IgD-negative memory B cell (primary cell): ENCODE results near the gene SORBS1. TPM values are rescaled to one million over a fixed set of nuclear protein-coding genes. Genes with fewer than 3 reads are reported as not detected.

ENCODE experiments used
- H3K27ac Mint-ChIP-seq, 3 donors: one replicate each; pipeline ENCODE4 v1.8.0; 2020 to 2022; ENCODE audit warnings: mild to moderate bottlenecking in 3 of 3, mixed read lengths in 3 of 3, moderate library complexity in 1 of 3
- H3K27me3 Mint-ChIP-seq: one replicate; pipeline ENCODE4 v1.8.0; 2021; ENCODE audit warnings: mixed read lengths
- H3K36me3 Mint-ChIP-seq: one replicate; pipeline ENCODE4 v1.8.0; 2020; ENCODE audit warnings: mild to moderate bottlenecking, mixed read lengths
- H3K4me1 Mint-ChIP-seq, 3 donors: one replicate each; pipeline ENCODE4 v1.8.0; 2020 to 2022; ENCODE audit warnings: mixed read lengths in 3 of 3, mild to moderate bottlenecking in 1 of 3
- H3K4me3 Mint-ChIP-seq, 4 donors: one replicate each; pipeline ENCODE4 v1.8.0; 2020 to 2022; ENCODE audit warnings: mild to moderate bottlenecking in 4 of 4, mixed read lengths in 4 of 4, moderate library complexity in 3 of 4
- H3K9me3 Mint-ChIP-seq, 3 donors: one replicate each; pipeline ENCODE4 v1.8.0; 2020 to 2021; ENCODE audit warnings: mixed read lengths in 3 of 3, mild to moderate bottlenecking in 1 of 3
- polyA plus RNA-seq: library from polyadenylated mRNA; unstranded; fragments of 300-500 nt; fragmentation: Illumina TruSeq; gene quantifications from one replicate; pipeline ENCODE4 v1.2.3, GENCODE V29; 2021

The SORBS1 gene
- polyA plus RNA-seq, 1 donor from 2014 or later: 0.41 TPM

- H3K27me3 Mint-ChIP-seq: peaks cover 3% of the 10 kb centered on the region
- H3K36me3 Mint-ChIP-seq: no peaks in the 10 kb centered on the region
- no peak overlapping the region for H3K27ac Mint-ChIP-seq
- H3K4me3 Mint-ChIP-seq: no peak overlapping the region
- H3K4me1 Mint-ChIP-seq: peaks cover 0 to 3% (median 0%) of the 10 kb centered on the region in 3 donors
- peaks cover 0 to 2% (median 0%) of the 10 kb centered on the region in 3 donors for H3K9me3 Mint-ChIP-seq
Measured at GRCh38 chr10:95346715-95347401, 214.3 kb downstream of the SORBS1 start.

DNA sequence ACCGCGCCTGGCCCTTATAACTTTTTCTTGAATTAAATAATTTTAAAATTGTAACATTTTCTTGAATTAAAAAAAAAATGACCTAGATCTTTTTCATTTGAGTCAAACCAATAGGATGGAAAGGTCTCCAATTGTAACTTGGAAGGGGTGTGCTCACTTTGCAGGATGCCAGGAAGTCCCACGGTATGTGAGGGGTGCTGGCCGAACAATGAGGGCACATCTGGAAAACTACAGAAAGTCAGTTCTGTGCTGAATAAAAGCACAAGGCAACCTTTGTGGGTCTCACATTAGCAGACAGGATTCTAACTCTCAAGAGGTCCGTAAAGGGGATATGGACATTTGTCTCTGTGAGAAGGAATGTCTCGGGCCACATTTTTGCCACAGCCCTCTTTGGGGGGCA, 217.6 kb downstream of the SORBS1 start:
- Mint-ChIP-seq H3K4me3 (no peak overlapping the region), H3K27me3 (peaks cover 3% of the 10 kb centered on the region), H3K36me3 (no peaks in the 10 kb centered on the region), H3K9me3 (no peaks in the 10 kb centered on the region), H3K4me1 (peaks cover 0 to 3% (median 0%) of the 10 kb centered on the region in 3 donors), H3K27ac (no peak overlapping the region)

DNA sequence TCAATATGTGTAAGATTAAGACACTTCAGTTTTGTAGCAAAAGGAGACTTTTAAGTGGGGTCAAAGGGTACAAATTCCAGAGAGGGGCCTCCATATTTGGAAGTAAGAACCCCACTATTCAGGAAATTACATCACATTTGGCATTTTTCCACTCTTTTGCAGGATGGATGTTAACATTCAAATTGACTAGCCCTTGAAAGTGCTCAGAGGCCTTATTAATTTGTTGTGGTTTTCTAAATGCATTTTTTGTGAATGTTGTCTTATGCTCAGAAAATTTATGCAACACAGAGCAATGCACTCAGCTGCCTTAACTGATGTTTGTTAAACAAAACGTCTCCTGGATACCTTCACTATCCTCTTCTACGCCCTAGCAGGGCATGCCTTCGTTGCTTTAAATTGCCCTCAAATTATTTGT, 219.4 kb downstream of the SORBS1 start:
- no peaks in the 10 kb centered on the region for H3K9me3 Mint-ChIP-seq
- no peak overlapping the region for H3K27ac Mint-ChIP-seq
- H3K4me3 Mint-ChIP-seq: no peak overlapping the region
- H3K36me3 Mint-ChIP-seq: no peaks in the 10 kb centered on the region
- peaks cover under 1% of the 10 kb centered on the region for H3K27me3 Mint-ChIP-seq
- H3K4me1 Mint-ChIP-seq: peaks cover 0 to 1% (median 0%) of the 10 kb centered on the region in 3 donors

DNA sequence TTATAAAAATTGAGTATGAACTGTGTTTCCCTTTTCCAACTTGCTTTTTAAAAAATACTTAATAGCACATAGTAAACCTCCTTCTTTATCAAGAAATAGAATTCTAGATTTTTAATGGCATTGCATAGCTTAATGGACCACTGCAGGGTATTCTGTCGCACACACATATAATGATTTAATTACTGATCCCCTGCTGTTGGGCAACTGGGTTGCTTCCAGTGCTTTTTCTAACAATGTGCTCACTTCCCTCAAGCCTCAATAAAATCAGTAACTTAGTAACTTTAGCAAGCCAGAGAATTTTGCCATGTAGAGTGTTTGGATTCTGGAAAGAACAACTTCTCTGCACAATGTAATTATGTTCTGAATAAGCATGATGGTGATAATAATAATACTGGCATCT, 221.3 kb downstream of the SORBS1 start:
- Mint-ChIP-seq H3K4me1 (peaks cover 0 to 1% (median 0%) of the 10 kb centered on the region in 3 donors), H3K4me3 (no peak overlapping the region), H3K27ac (no peak overlapping the region), H3K36me3 (no peaks in the 10 kb centered on the region), H3K27me3 (no peaks in the 10 kb centered on the region), H3K9me3 (no peaks in the 10 kb centered on the region)

DNA sequence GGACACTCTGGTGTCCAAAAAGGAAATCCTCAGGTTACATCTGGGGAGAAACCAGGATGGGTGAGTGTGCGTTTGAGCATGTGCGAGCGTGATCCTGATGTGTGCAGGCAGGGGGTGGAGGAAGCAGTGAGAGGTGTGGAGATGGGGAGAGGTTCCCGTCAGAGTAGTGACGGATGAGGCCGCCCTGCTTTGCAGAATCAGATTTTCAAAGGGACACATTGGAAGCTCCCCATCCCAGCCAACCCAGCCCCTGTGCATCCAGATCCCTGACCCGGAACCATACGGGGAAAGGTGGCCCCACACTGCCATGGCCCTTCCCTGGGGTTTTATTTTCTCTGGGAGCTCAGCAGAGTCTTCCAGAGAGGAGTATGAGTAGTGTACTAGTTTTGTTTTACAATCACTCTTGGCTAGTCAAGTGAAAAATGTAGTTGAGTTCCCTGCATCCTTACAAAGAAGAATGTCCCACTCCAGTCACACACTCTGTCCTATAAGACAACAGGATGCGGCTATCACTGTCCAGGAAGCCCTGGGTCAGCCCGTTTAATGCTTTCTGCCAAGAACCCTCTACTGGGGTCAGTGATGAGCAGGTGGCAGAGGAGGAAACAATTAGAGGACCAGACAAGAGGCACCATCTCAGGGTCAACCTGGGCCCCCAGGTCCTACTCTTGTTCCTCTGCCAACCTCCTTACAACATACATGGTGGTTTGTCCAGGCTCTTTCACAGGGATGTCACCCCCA, 223.6 kb downstream of the SORBS1 start:
- H3K27me3 Mint-ChIP-seq: no peaks in the 10 kb centered on the region
- peak overlapping the region in 1 of 3 donors; percentile 0 for H3K27ac Mint-ChIP-seq
- no peaks in the 10 kb centered on the region for H3K9me3 Mint-ChIP-seq
- no peaks in the 10 kb centered on the region for H3K36me3 Mint-ChIP-seq
- H3K4me1 Mint-ChIP-seq: peaks cover 0 to 1% (median 0%) of the 10 kb centered on the region in 3 donors
- H3K4me3 Mint-ChIP-seq: no peak overlapping the region

DNA sequence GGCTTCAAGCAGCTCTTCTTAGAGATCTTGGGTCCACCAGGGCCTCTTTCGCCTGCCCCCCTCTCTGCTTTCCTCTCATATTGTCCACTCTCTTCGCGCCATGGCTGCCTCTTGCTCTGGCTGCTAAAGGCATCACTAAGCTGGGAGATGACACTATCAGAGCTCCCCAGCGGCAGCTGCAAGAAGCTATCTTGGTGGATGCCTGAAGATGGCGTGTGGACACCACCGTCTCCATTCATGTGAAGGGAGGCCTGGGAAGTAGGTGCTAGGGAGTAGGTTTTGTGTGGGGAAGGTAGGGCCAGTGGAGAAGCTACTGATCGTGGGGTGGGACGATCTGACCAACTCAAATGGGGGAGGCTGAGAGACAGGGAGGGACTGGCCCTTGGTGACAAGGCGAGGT, 224.5 kb downstream of the SORBS1 start:
- no peaks in the 10 kb centered on the region for H3K27me3 Mint-ChIP-seq
- H3K36me3 Mint-ChIP-seq: no peaks in the 10 kb centered on the region
- H3K4me1 Mint-ChIP-seq: peaks cover 0 to 1% (median 0%) of the 10 kb centered on the region in 3 donors
- no peak overlapping the region for H3K27ac Mint-ChIP-seq
- H3K4me3 Mint-ChIP-seq: no peak overlapping the region
- H3K9me3 Mint-ChIP-seq: no peaks in the 10 kb centered on the region

DNA sequence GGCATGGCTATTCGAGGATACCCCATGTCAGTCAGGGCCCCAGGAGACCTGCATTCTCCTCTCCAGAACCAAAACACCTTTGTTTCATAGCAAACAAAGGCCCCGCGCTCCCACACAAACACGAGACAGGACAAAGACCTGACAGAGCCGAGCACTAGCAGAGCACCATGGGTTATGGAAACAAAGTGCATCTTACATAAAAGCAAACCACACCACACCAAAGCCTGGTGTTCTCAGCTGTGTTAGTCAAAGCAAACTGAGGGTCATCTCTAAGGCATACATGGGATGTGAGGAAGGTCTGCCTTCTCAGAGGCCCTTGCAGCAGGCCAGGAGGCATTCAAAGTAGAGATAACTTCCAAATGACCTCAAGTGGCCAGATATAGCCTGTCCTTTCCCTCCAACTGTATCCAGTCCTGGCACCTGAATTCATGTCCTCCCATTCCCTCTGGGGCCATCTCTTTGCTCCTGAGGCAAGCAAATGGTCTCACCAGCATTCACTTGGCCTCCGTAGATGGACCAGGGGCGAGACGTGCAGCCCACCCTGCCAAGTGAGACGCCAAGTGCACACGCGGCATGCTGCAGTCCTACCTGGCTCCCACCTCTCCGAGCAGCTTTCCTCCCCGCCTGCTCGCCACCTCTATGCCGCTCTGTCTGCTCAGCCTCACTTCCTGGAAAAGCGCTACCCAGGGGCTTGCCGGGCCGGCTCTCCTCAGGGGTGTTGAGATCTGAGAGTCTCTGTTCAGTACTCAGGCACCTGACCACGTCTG, 225.1 kb downstream of the SORBS1 start:
- Mint-ChIP-seq H3K9me3 (no peaks in the 10 kb centered on the region), H3K27me3 (no peaks in the 10 kb centered on the region), H3K4me1 (peaks cover 0 to 3% (median 0%) of the 10 kb centered on the region in 3 donors), H3K36me3 (no peaks in the 10 kb centered on the region), H3K4me3 (no peak overlapping the region), H3K27ac (no peak overlapping the region)

DNA sequence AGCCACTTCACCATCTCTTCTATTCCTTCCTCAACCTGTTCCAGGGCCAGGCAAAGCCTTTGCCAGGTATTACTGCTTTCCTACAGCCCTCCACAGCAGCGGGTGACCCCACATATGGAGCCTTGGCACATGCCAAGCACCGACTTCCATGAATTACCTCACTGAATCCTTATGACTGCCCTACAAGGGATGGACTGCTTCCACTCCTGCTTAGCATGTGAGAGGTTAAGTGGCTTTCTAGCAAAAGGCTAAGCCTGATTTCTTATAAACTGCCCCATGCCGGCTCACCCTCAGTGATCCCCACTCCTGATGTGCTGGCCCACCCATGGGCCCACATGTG, 226.4 kb downstream of the SORBS1 start:
- Mint-ChIP-seq H3K27me3 (no peaks in the 10 kb centered on the region), H3K4me1 (peaks cover 0 to 3% (median 0%) of the 10 kb centered on the region in 3 donors), H3K9me3 (no peaks in the 10 kb centered on the region), H3K4me3 (no peak overlapping the region), H3K27ac (no peak overlapping the region), H3K36me3 (no peaks in the 10 kb centered on the region)

GRCh38 chr10:95333997-95334804, 227.0 kb downstream of the SORBS1 start:
- H3K27ac Mint-ChIP-seq: no peak overlapping the region
- H3K27me3 Mint-ChIP-seq: no peaks in the 10 kb centered on the region
- no peaks in the 10 kb centered on the region for H3K9me3 Mint-ChIP-seq
- no peaks in the 10 kb centered on the region for H3K36me3 Mint-ChIP-seq
- H3K4me1 Mint-ChIP-seq: peaks cover 0 to 3% (median 0%) of the 10 kb centered on the region in 3 donors
- H3K4me3 Mint-ChIP-seq: no peak overlapping the region

GRCh38 chr10:95332666-95333249, 228.4 kb downstream of the SORBS1 start:
- H3K9me3 Mint-ChIP-seq: no peaks in the 10 kb centered on the region
- H3K27ac Mint-ChIP-seq: no peak overlapping the region
- H3K4me1 Mint-ChIP-seq: peaks cover 0 to 5% (median 0%) of the 10 kb centered on the region in 3 donors
- no peaks in the 10 kb centered on the region for H3K36me3 Mint-ChIP-seq
- no peaks in the 10 kb centered on the region for H3K27me3 Mint-ChIP-seq
- no peak overlapping the region for H3K4me3 Mint-ChIP-seq

GRCh38 chr10:95331596-95332130, 229.5 kb downstream of the SORBS1 start:
- no peaks in the 10 kb centered on the region for H3K36me3 Mint-ChIP-seq
- H3K9me3 Mint-ChIP-seq: no peaks in the 10 kb centered on the region
- peaks cover 3% of the 10 kb centered on the region for H3K27me3 Mint-ChIP-seq
- H3K4me1 Mint-ChIP-seq: peaks cover 0 to 4% (median 0%) of the 10 kb centered on the region in 3 donors
- no peak overlapping the region for H3K4me3 Mint-ChIP-seq
- no peak overlapping the region for H3K27ac Mint-ChIP-seq

GRCh38 chr10:95330966-95331453, 230.2 kb downstream of the SORBS1 start:
- H3K9me3 Mint-ChIP-seq: no peaks in the 10 kb centered on the region

DNA sequence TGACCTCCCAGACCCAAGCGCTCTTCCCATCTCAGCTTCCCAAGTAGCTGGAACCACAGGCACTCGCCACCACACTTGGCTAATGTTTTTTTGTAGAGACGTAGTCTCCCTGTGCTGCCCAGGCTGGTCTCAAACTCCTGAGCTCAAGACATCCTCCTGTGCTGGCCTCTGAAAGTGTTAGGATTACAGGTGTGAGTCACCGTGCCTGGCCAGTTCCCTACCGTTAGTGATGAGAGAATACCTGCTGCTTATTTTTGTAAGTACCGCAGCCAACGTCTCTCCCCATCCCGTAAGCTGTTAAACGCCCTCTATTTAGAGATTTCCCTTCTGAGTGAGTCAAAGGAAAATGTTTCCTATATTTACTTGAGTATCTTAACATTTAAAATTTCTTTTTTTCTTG, 231.9 kb downstream of the SORBS1 start:
- H3K4me3 Mint-ChIP-seq: no peak overlapping the region
- no peak overlapping the region for H3K27ac Mint-ChIP-seq
- peaks cover 0 to 4% (median 0%) of the 10 kb centered on the region in 3 donors for H3K4me1 Mint-ChIP-seq
- no peaks in the 10 kb centered on the region for H3K9me3 Mint-ChIP-seq
- H3K36me3 Mint-ChIP-seq: no peaks in the 10 kb centered on the region
- H3K27me3 Mint-ChIP-seq: peaks cover 3% of the 10 kb centered on the region

More at GRCh38 chr10:95330966-95331453, 230.2 kb downstream of the SORBS1 start:
- peaks cover 3% of the 10 kb centered on the region for H3K27me3 Mint-ChIP-seq
- peaks cover 0 to 4% (median 0%) of the 10 kb centered on the region in 3 donors for H3K4me1 Mint-ChIP-seq
- peak overlapping the region in 1 of 3 donors; percentile 41 for H3K27ac Mint-ChIP-seq
- no peak overlapping the region for H3K4me3 Mint-ChIP-seq
- no peaks in the 10 kb centered on the region for H3K36me3 Mint-ChIP-seq

GRCh38 chr10:95328013-95328412, 233.2 kb downstream of the SORBS1 start:
- Mint-ChIP-seq H3K27ac (peak overlapping the region in 1 of 3 donors; percentile 40), H3K36me3 (no peaks in the 10 kb centered on the region), H3K9me3 (no peaks in the 10 kb centered on the region)

More at GRCh38 chr10:95328013-95328412, 233.2 kb downstream of the SORBS1 start:
- H3K4me3 Mint-ChIP-seq: no peak overlapping the region
- peaks cover 0 to 4% (median 2%) of the 10 kb centered on the region in 3 donors for H3K4me1 Mint-ChIP-seq
- peaks cover 3% of the 10 kb centered on the region for H3K27me3 Mint-ChIP-seq
